GM12865 (cell line): ENCODE results near the gene STARD4.

ENCODE experiments used
- DNase-seq: peaks from one replicate; pipeline ENCODE4 v3.0.0; 2010; ENCODE audit warnings: low read depth
- H3K4me3 ChIP-seq: 2 replicates; pipeline ENCODE4 v1.5.1; 2011; ENCODE audit warnings: mild to moderate bottlenecking, low read depth, low read length, control low read depth
- TF ChIP-seq, protein P1 (sequence below): IDR thresholded peaks from 2 replicates; pipeline ENCODE4 v1.5.1; 2011; ENCODE audit warnings: low read length, control low read depth, low read depth, inconsistent platforms; ENCODE audit not compliant: insufficient read depth; ENCODE audit errors: missing control alignments

STARD4 gene

DNA sequence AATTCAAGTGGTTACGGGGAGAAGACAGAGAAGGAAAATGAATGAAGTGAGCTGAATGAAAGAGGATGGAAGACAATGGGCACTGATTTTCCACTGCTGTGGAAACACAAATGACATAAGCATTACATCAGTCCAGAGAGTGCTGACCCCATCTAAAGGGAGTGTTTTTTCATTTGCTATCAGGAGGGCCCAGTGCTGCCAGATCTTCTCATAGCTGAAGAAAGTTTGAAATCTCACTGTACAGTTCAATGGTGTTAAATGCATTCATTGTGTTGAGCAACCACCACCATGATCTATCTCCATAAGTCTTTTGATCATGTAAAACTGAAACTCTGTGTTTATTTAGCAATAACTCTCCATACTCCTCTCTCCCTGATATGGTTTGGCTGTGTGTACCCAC lies 41.5 kb upstream of the STARD4 start:
- TF ChIP-seq, protein P1, sequence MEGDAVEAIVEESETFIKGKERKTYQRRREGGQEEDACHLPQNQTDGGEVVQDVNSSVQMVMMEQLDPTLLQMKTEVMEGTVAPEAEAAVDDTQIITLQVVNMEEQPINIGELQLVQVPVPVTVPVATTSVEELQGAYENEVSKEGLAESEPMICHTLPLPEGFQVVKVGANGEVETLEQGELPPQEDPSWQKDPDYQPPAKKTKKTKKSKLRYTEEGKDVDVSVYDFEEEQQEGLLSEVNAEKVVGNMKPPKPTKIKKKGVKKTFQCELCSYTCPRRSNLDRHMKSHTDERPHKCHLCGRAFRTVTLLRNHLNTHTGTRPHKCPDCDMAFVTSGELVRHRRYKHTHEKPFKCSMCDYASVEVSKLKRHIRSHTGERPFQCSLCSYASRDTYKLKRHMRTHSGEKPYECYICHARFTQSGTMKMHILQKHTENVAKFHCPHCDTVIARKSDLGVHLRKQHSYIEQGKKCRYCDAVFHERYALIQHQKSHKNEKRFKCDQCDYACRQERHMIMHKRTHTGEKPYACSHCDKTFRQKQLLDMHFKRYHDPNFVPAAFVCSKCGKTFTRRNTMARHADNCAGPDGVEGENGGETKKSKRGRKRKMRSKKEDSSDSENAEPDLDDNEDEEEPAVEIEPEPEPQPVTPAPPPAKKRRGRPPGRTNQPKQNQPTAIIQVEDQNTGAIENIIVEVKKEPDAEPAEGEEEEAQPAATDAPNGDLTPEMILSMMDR: no peak
- DNase-seq: no peak

DNA sequence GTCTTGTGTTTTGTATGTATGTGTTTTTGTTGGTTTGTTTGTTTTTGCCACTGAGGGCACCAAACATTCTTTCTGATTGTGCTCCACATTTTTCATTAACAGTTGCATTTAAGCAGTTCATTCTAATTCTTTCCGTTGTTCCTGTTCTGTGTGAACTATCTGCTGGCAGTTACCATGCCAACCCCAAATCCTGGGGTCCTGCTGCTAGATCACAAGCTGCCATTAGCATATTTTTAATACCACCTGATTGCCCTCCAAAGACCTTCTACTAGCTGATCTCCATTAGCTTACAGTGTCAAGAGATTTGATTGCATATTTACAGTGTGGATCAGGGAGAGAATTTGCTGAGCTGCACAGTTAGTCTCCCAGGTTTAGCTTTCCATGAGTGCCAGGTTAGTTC lies 40.6 kb upstream of the STARD4 start:
- H3K4me3 ChIP-seq: no peak overlapping the region
- DNase-seq: no peak
- TF ChIP-seq, protein P1: no peak

More for the DNA sequence above, 41.5 kb upstream of the STARD4 start:
- no peak overlapping the region for H3K4me3 ChIP-seq

DNA sequence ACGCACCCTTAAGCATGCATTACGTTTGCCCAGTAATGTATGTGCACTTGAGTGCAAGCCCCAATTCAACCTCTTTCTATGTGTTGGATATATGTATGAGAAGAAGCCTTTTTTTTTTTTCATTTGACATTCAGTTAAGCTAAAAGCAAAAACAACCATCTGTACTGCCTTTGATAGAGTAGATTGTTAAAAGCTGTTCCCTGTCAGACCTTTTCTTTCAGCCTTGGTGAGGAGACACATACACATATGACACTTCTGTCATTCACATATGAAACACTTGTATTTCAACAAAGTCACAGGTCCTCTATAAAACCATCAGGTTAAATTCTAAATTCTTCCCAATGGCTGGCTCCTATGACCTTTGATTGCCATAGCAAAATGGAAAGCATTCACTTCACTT lies 40.2 kb upstream of the STARD4 start:
- H3K4me3 ChIP-seq: no peak overlapping the region
- TF ChIP-seq, protein P1: no peak
- DNase-seq: no peak

DNA sequence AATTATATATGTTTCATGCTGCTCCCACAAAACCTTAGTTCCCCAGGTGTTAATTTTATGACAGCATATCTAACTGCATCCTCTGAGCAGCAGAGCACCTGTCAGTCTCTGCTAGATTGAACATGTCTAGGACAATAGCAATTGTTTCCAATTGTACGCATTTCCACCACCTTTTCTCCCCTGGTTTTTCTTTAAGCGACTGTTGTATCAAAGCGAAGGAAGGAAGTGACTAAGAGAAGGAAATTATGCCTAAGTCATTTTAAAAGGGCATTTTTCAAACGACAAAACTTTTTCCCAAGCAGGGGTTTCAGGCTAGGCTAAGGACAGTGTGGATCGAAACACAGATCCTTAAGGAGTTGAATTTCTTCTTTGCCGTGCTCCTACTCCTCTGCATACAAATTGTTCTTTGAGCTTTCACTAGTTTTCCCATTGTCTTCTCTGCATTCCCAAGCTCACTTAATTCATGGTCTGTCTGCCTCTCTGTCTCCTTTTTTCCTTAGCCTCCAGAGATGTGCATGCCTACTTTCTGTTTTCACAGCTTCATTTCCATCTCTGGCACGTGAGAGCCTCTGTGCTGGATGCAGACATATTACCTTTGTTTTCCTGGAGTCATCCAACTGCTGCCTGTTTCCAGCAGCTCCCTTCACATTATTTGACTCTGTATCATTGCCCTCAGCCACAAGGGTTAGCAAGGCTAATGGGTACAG lies 39.4 kb upstream of the STARD4 start:
- DNase-seq: no peak
- TF ChIP-seq, protein P1: no peak
- H3K4me3 ChIP-seq: no peak overlapping the region

DNA sequence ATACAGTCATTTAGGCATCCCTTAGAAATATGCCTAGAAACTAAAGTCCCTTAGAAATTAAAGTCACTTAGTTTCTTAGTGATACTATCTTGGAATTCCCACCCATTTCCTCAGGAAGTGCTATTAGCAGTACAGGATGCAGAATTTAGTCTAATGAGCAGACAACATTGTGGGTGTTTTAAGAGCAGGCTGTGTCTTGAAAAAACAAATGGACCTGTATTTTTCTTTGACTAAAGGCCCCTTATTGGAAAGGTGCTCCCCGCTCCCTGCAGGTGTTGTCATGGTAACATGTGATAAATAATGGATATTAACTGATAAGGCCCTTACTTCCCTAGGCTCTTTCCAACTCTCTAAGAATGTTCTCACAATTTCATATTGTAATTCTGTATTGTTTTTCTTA lies 38.8 kb upstream of the STARD4 start:
- no peak overlapping the region for H3K4me3 ChIP-seq
- no peak for DNase-seq
- TF ChIP-seq, protein P1: no peak

DNA sequence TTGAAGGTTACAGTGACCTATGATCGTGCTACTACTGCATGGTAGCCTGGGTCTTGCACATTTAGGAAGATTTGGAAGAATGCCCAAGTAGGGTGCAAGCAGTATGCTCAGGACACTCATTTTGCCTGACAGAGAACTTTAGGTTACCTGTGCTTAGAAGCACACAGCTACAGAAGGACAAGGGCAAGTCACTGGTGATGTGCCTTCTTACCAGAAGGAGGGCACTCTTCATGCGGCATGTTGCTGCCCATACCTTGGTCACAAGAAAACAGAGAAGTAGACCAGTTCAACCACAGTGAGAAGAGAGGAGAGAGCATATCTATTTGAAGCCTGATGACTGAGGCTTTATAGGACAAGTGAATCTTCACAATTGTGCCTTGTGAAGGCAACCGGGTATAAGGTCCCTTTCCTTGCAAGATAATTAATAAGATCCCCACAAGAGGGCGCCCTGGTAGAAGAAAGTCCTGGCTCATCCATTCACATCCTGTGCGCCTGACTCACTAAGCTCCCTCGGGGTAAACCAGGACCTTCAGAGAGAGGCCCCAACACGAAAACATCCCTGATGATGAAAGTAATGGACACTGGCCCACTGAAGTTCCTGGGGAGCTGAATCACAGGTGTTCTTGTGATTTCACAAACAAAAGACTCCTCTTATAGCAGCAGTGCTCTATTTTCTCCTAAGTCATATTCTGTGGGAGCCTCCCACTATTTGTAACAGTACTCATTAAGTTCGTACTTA lies 38.1 kb upstream of the STARD4 start:
- peak; percentile 88 for DNase-seq
- no peak overlapping the region for H3K4me3 ChIP-seq
- TF ChIP-seq, protein P1: peak; percentile 54
